MM.1S (cell line): ENCODE data around the gene SPPL3.

Source experiments
- DNase-seq: peaks from one replicate; pipeline ENCODE4 v3.0.0-alpha.2; 2015
- H2AFZ ChIP-seq: fragments of 300-600 bp; sonication (generic); 2 replicates; pipeline ENCODE4 v1.6.0; 2016; ENCODE audit warnings: antibody characterized with exemption, low read length
- H3F3A ChIP-seq: fragments of 300-600 bp; sonication (generic); 2 replicates; pipeline ENCODE4 v1.6.1; 2016; ENCODE audit warnings: mild to moderate bottlenecking, antibody characterized with exemption, low read length, moderate library complexity, mixed read lengths; ENCODE audit not compliant: insufficient read depth
- H3K27ac ChIP-seq: fragments of 300-600 bp; sonication (generic); 2 replicates; pipeline ENCODE4 v1.5.1; 2016; ENCODE audit warnings: mild to moderate bottlenecking, low read length
- H3K27me3 ChIP-seq: fragments of 300-600 bp; sonication (generic); replicated peaks from 2 replicates; pipeline ENCODE4 v1.6.0; 2016; ENCODE audit warnings: low read length; ENCODE audit not compliant: insufficient read depth
- H3K36me3 ChIP-seq: fragments of 300-600 bp; sonication (generic); replicated peaks from 2 replicates; pipeline ENCODE4 v1.6.1; 2016; ENCODE audit warnings: mild to moderate bottlenecking, low read length, mixed read lengths; ENCODE audit not compliant: insufficient read depth
- H3K4me1 ChIP-seq: fragments of 300-600 bp; sonication (generic); 2 replicates; pipeline ENCODE4 v1.6.1; 2016; ENCODE audit warnings: low read length, mixed read lengths
- H3K4me2 ChIP-seq: fragments of 300-600 bp; sonication (generic); 2 replicates; pipeline ENCODE4 v1.6.0; 2016; ENCODE audit warnings: low read depth, low read length
- H3K4me3 ChIP-seq: fragments of 300-600 bp; sonication (generic); 2 replicates; pipeline ENCODE4 v1.5.1; 2016; ENCODE audit warnings: low read length, mixed read lengths
- H3K79me2 ChIP-seq: fragments of 300-600 bp; sonication (generic); 2 replicates; pipeline ENCODE4 v1.6.1; 2016; ENCODE audit warnings: mixed run types, low read length, mixed read lengths
- H3K9ac ChIP-seq: fragments of 300-600 bp; sonication (generic); 2 replicates; pipeline ENCODE4 v1.6.1; 2016; ENCODE audit warnings: low read length, mixed read lengths
- H3K9me2 ChIP-seq: fragments of 300-600 bp; sonication (generic); replicated peaks from 2 replicates; pipeline ENCODE4 v1.6.1; 2016; ENCODE audit warnings: mild to moderate bottlenecking, low read length, mixed read lengths; ENCODE audit not compliant: insufficient read depth
- H3K9me3 ChIP-seq: fragments of 300-600 bp; sonication (generic); replicated peaks from 2 replicates; pipeline ENCODE4 v1.6.1; 2016; ENCODE audit warnings: mild to moderate bottlenecking, low read length, mixed read lengths; ENCODE audit not compliant: insufficient read depth
- H4K20me1 ChIP-seq: fragments of 300-600 bp; sonication (generic); 2 replicates; pipeline ENCODE4 v1.6.1; 2016; ENCODE audit warnings: mild to moderate bottlenecking, low read length, moderate library complexity, mixed read lengths; ENCODE audit not compliant: insufficient read depth
- CTCF ChIP-seq: fragments of 300-600 bp; sonication (generic); IDR thresholded peaks from 2 replicates; pipeline ENCODE4 v1.5.1; 2016; ENCODE audit warnings: antibody characterized with exemption, low read length, mixed read lengths
- EZH2 ChIP-seq: fragments of 300-600 bp; sonication (generic); optimal IDR thresholded peaks from 2 replicates; pipeline ENCODE3; 2017; ENCODE audit warnings: low read depth, mild to moderate bottlenecking, antibody characterized with exemption, low read length, mixed read lengths
- EZH2phosphoT487 ChIP-seq: fragments of 300-600 bp; sonication (generic); IDR thresholded peaks from 2 replicates; pipeline ENCODE4 v1.6.1; 2018; ENCODE audit warnings: antibody characterized with exemption, low read length

The SPPL3 gene

GRCh38 chr12:120725151-120725658 lies 179.0 kb downstream of the SPPL3 start:
- Histone ChIP-seq H3K9ac (peak overlapping the region; percentile 62; the same call in 1 of the 2 replicates), H3K9me3 (no peaks in the 10 kb centered on the region), H2AFZ (no peak overlapping the region), H3K27me3 (no peaks in the 10 kb centered on the region), H3K36me3 (no peaks in the 10 kb centered on the region), H3K9me2 (no peaks in the 10 kb centered on the region), H3K79me2 (no peaks in the 10 kb centered on the region), H3K4me1 (no peaks in the 10 kb centered on the region), H4K20me1 (no peaks in the 10 kb centered on the region), H3K4me3 (peak overlapping the region; percentile 70), H3F3A (no peaks in the 10 kb centered on the region), H3K4me2 (peak overlapping the region; percentile 78), H3K27ac (no peak overlapping the region)
- DNase-seq: no peak
- TF ChIP-seq CTCF (no peak), EZH2phosphoT487 (no peak), EZH2 (no peak)

DNA sequence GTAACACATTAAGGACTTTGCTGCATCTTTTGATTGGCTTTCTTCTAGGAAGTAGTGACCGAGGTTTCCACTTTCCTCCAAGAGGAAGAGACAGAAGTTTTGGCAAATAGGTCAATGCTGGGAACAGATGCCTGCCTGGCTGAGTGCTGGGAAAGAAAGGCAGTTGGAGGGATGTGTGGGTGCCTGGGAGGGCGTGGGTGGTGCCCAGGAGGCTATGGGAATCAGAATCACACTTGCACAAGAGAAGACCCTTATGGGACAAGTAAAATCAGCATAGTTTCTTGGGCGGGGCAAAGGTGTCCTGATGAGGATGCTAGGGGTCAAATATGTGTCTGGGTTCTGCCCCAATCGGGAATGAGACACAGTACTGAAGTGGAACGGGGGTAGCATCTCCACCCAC lies 179.4 kb downstream of the SPPL3 start:
- no peaks in the 10 kb centered on the region for H3F3A ChIP-seq
- no peaks in the 10 kb centered on the region for H3K27me3 ChIP-seq
- no peak overlapping the region for H3K27ac ChIP-seq
- no peak for DNase-seq
- no peak overlapping the region for H3K9ac ChIP-seq
- no peaks in the 10 kb centered on the region for H4K20me1 ChIP-seq
- H3K4me3 ChIP-seq: no peak overlapping the region
- H3K9me2 ChIP-seq: no peaks in the 10 kb centered on the region
- H3K9me3 ChIP-seq: no peaks in the 10 kb centered on the region
- no peak overlapping the region for H2AFZ ChIP-seq
- H3K79me2 ChIP-seq: no peaks in the 10 kb centered on the region
- peak overlapping the region; percentile 78; the same call in 1 of the 2 replicates for H3K4me2 ChIP-seq
- H3K36me3 ChIP-seq: no peaks in the 10 kb centered on the region
- H3K4me1 ChIP-seq: no peaks in the 10 kb centered on the region
- TF ChIP-seq EZH2 (no peak), CTCF (no peak), EZH2phosphoT487 (no peak)

DNA sequence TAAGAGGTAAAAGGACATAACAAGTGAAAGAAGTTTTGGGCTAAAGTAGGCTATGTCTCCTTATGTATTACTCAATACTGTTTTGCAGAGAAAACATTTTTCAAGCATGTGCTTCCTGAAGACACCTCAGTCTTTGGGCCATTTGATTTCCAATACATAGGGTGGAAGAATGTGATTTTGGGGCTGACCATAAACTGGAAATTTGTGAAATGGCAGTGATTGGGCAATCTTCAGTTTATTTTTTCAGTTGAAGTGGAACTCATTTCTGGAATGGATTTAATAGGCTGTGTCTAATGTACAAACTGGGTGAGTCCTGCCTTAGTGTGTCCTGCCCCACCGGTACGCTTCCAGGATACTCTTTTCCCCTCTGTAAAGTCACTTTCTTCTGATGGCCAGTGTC lies 181.4 kb downstream of the SPPL3 start:
- no peaks in the 10 kb centered on the region for H3K27me3 ChIP-seq
- no peaks in the 10 kb centered on the region for H3K79me2 ChIP-seq
- H3K4me3 ChIP-seq: no peak overlapping the region
- H3K36me3 ChIP-seq: no peaks in the 10 kb centered on the region
- DNase-seq: no peak
- H3K9me3 ChIP-seq: no peaks in the 10 kb centered on the region
- H3K9ac ChIP-seq: no peak overlapping the region
- no peak overlapping the region for H3K4me2 ChIP-seq
- no peaks in the 10 kb centered on the region for H4K20me1 ChIP-seq
- no peaks in the 10 kb centered on the region for H3F3A ChIP-seq
- H3K4me1 ChIP-seq: no peaks in the 10 kb centered on the region
- no peak overlapping the region for H2AFZ ChIP-seq
- H3K9me2 ChIP-seq: no peaks in the 10 kb centered on the region
- no peak for TF ChIP-seq CTCF
- no peak for TF ChIP-seq EZH2phosphoT487
- no peak for TF ChIP-seq EZH2
- no peak overlapping the region for H3K27ac ChIP-seq
